Adrenal gland (tissue), 5 donors: ENCODE results near the gene WDR47.
"Not testable (repeated sequence)": the region's sequence is repeated elsewhere in the genome, so short reads cannot be mapped to it uniquely, and the experiment has no call there.

Experiments used
- CTCF ChIP-seq, 6 experiments: fragments of 450-650 bp in 4 of 6; fragments of 200-600 bp in 2 of 6; sonication (generic) in 1 of 6; IDR thresholded peaks; 1 replicate in 5 of 6; 2 replicates in 1 of 6; pipeline versions ENCODE4 v1.5.1 to v1.8.0; 2016 to 2021; ENCODE audit warnings: antibody characterized with exemption in 6 of 6, mild to moderate bottlenecking in 2 of 6, moderate library complexity in 1 of 6
- POLR2A ChIP-seq, 2 donors: fragments of 450-650 bp; IDR thresholded peaks; one replicate each; pipeline ENCODE4 v1.6.1; 2017; ENCODE audit warnings: antibody characterized with exemption in 2 of 2, mild to moderate bottlenecking in 2 of 2, moderate library complexity in 1 of 2
- donor health status: DM: no; HTN: no; CAD: no.

GRCh38 chr1:109017719-109018118, 24.2 kb downstream of the WDR47 start:
- not testable (repeated sequence) for TF ChIP-seq CTCF, POLR2A (IDR thresholded peaks at IDR 0.05)
